Progenitor cell of endocrine pancreas (in vitro differentiated cells): ENCODE data around the gene SLC25A19. TPM values are rescaled to one million over a fixed set of nuclear protein-coding genes. Genes with fewer than 3 reads are reported as not detected.
"Not testable (repeated sequence)": the region's sequence is repeated elsewhere in the genome, so short reads cannot be mapped to it uniquely, and the experiment has no call there.

Experiments
- DNase-seq: peaks from one replicate; pipeline ENCODE4 v3.0.0; 2021; ENCODE audit warnings: low spot score; ENCODE audit not compliant: unreplicated experiment
- H3K27ac Mint-ChIP-seq: 2 replicates; pipeline ENCODE4 v1.8.0; 2021; ENCODE audit warnings: mild to moderate bottlenecking, moderate library complexity, mixed read lengths
- H3K27me3 Mint-ChIP-seq: 2 replicates; pipeline ENCODE4 v1.8.0; 2021; ENCODE audit warnings: mixed read lengths
- H3K36me3 Mint-ChIP-seq: 2 replicates; pipeline ENCODE4 v1.8.0; 2022; ENCODE audit warnings: mixed read lengths; ENCODE audit not compliant: insufficient read depth
- H3K4me1 Mint-ChIP-seq: 2 replicates; pipeline ENCODE4 v1.8.0; 2021; ENCODE audit warnings: low read depth, mixed read lengths
- H3K4me3 Mint-ChIP-seq: 2 replicates; pipeline ENCODE4 v1.8.0; 2021; ENCODE audit warnings: low read depth, mild to moderate bottlenecking, moderate library complexity, mixed read lengths
- H3K9me3 Mint-ChIP-seq: 2 replicates; pipeline ENCODE4 v1.8.0; 2021; ENCODE audit warnings: low read depth, mixed read lengths
- CTCF ChIP-seq: fragments of 200-600 bp; sonication (generic); IDR thresholded peaks from one replicate; pipeline ENCODE4 v1.5.0; 2021; ENCODE audit warnings: antibody characterized with exemption, mild to moderate bottlenecking; ENCODE audit not compliant: unreplicated experiment
- total RNA-seq: library from RNA; stranded (reverse); gene quantifications from 2 replicates; pipeline ENCODE4 v1.2.1, GENCODE V29; 2021

SLC25A19 gene
- total RNA-seq, 1 donor from 2014 or later: 18.4 TPM

DNA sequence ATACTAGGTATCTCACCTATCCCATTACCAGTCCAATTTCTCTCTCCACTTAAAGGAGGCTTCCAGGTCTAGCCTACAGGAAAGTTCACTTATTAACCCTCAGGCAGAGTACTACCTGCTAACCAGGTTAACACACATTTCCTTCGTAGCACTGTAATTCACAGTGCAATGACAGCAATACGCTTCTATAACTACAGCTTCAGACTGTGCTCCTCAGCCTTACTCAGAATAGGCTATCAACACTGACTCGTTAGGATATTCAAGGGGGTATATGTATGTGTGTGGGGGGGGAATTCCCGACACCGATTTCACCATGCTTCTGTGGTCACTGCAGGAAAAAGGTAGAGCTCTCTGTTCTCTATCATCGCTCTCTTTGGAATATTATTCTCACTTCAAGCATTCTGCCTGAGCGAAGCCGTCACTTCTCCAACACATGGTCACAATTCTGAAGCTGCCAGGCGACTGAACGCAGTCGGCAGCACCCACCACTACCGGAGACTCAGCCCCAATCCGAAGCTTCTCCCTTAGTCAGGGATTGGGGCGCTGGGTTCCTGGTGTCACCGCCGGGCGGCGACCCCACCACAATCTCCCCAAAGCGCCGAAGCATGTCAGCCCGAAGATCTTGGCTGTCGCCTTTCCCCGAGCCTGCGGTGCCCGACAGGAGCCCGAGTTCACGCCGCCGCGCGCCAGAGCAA, 28.4 kb downstream of the SLC25A19 start:
- peaks cover 30% of the 10 kb centered on the region for H3K4me1 Mint-ChIP-seq
- H3K4me3 Mint-ChIP-seq: peak overlapping the region; percentile 97
- no peaks in the 10 kb centered on the region for H3K9me3 Mint-ChIP-seq
- no peaks in the 10 kb centered on the region for H3K27me3 Mint-ChIP-seq
- DNase-seq: no peak
- peak overlapping the region; percentile 100 for H3K27ac Mint-ChIP-seq
- H3K36me3 Mint-ChIP-seq: peaks cover 6% of the 10 kb centered on the region
- peak; percentile 20 for TF ChIP-seq CTCF

DNA sequence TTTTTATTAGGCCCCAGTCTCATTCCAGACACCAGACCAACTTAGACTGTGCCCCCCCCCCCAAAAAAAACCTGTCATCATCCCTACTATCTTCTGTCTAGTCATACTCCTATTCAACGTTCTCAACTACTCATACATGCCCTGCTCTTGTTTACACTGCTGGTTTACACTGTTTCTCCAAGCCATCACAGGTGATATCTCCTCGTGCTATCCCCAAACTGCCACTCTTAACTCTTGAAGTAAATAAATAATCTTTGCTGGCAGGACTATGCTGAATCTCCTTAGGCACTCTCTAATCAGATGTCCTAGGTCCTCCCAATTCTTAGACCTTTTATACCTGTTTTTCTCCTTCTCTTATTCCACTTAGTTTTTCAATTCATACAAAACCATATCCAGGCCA, 32.0 kb downstream of the SLC25A19 start:
- not testable (repeated sequence) for H3K4me3 Mint-ChIP-seq, H3K36me3 Mint-ChIP-seq, DNase-seq, H3K27me3 Mint-ChIP-seq, H3K9me3 Mint-ChIP-seq, H3K27ac Mint-ChIP-seq
- peaks cover 26% of the 10 kb centered on the region for H3K4me1 Mint-ChIP-seq

DNA sequence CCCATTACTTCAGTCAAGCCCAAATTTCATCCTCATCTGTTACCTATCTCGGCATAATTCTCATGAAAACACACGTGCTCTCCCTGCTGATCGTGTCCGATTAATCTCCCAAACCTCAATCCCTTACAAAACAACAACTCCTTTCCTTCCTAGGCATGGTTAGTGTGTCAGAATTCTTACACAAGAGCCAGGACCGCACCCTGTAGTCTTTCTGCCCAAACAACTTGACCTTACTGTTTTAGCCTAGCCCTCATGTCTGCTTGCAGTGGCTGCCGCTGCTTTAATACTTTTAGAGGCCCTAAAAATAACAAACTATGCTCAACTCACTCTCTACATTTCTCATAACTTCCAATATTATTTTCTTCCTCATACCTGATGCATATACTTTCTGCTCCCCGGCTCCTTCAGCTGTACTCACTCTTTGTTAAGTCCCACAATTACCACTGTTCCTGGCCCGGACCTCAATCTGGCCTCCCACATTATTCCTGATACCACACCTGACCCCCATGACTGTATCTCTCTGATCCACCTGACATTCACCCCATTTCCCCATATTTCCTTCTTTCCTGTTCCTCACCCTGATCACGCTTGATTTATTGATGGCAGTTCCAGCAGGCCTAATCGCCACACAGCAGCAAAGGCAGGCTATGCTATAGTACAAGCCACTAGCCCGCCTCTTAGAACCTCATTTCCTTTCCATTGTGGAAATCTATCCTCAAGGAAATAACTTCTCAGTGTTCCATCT, 33.1 kb downstream of the SLC25A19 start:
- not testable (repeated sequence) for H3K36me3 Mint-ChIP-seq

GRCh38 chr17:75252039-75252816, 37.0 kb downstream of the SLC25A19 start:
- no peaks in the 10 kb centered on the region for H3K9me3 Mint-ChIP-seq
- no peak for DNase-seq
- H3K27me3 Mint-ChIP-seq: no peaks in the 10 kb centered on the region
- no peak for TF ChIP-seq CTCF
- H3K4me3 Mint-ChIP-seq: no peak overlapping the region
- H3K4me1 Mint-ChIP-seq: peaks cover 7% of the 10 kb centered on the region
- H3K36me3 Mint-ChIP-seq: no peaks in the 10 kb centered on the region
- peak overlapping the region; percentile 21 for H3K27ac Mint-ChIP-seq

More for the DNA sequence above, 33.1 kb downstream of the SLC25A19 start:
- peaks cover 26% of the 10 kb centered on the region for H3K4me1 Mint-ChIP-seq
- H3K27ac Mint-ChIP-seq, H3K9me3 Mint-ChIP-seq, DNase-seq, H3K27me3 Mint-ChIP-seq, H3K4me3 Mint-ChIP-seq: not testable (repeated sequence)

GRCh38 chr17:75250009-75250471, 39.2 kb downstream of the SLC25A19 start:
- Mint-ChIP-seq H3K4me1 (peaks cover 6% of the 10 kb centered on the region), H3K9me3 (no peaks in the 10 kb centered on the region), H3K27me3 (no peaks in the 10 kb centered on the region), H3K27ac (peak overlapping the region; percentile 7), H3K4me3 (no peak overlapping the region), H3K36me3 (peaks cover 1% of the 10 kb centered on the region)
- TF ChIP-seq CTCF: no peak
- DNase-seq: no peak

DNA sequence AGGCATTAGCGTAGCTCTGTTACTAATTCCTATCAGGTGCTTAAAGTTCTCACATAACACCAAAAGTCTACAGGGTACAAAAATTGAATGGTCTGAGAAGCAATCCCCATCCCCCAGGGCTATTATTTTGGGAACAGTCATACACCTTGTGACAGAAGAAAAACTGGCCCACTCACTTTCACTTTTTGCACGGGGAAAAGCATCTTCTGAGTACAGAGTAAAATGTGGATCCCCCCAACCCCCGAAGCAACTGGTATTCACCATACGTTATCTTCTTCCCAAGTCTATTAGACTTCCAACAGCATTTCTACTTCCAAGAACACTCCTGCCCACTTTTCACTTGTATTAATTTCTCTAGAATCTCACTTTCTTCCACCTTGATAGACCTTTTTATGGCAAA, 39.7 kb downstream of the SLC25A19 start:
- Mint-ChIP-seq H3K27ac (no peak overlapping the region), H3K36me3 (peaks cover 3% of the 10 kb centered on the region), H3K4me3 (no peak overlapping the region), H3K27me3 (no peaks in the 10 kb centered on the region), H3K9me3 (no peaks in the 10 kb centered on the region), H3K4me1 (peaks cover 6% of the 10 kb centered on the region)
- DNase-seq: no peak
- TF ChIP-seq CTCF: no peak
